GM04503 (cell line): Measurements from ENCODE around the gene TMEM222.
"Not testable (repeated sequence)": the region's sequence is repeated elsewhere in the genome, so short reads cannot be mapped to it uniquely, and the experiment has no call there.

ENCODE experiments used
- DNase-seq: peaks from one replicate; pipeline ENCODE4 v3.0.0-alpha.2; 2012; ENCODE audit warnings: low read depth

Gene TMEM222

GRCh38 chr1:27321813-27322568, at the start of gene TMEM222:
Gene TMEM222 (plus strand): TSS chr1:27322163. CDS start chr1:27322198, 35 bp downstream.
- peak; percentile 76 for DNase-seq

- DNase-seq: no peak
Measured at GRCh38 chr1:27274204-27274603, 47.8 kb upstream of the TMEM222 start.

- DNase-seq: no peak
Measured at GRCh38 chr1:27275696-27276095, 46.3 kb upstream of the TMEM222 start.

GRCh38 chr1:27284425-27285273, 37.3 kb upstream of the TMEM222 start:
- no peak for DNase-seq

- no peak for DNase-seq
Measured at GRCh38 chr1:27285274-27285660, 36.7 kb upstream of the TMEM222 start.

GRCh38 chr1:27285821-27286220, 36.1 kb upstream of the TMEM222 start:
- DNase-seq: not testable (repeated sequence)

- not testable (repeated sequence) for DNase-seq
Measured at GRCh38 chr1:27289125-27289524, 32.8 kb upstream of the TMEM222 start.

GRCh38 chr1:27290581-27290980, 31.4 kb upstream of the TMEM222 start:
- no peak for DNase-seq

GRCh38 chr1:27292106-27292505, 29.9 kb upstream of the TMEM222 start:
- no peak for DNase-seq

GRCh38 chr1:27293915-27294314, 28.0 kb upstream of the TMEM222 start:
- no peak for DNase-seq

GRCh38 chr1:27296773-27297291, 25.1 kb upstream of the TMEM222 start:
- DNase-seq: no peak

GRCh38 chr1:27297903-27298302, 24.1 kb upstream of the TMEM222 start:
- no peak for DNase-seq

GRCh38 chr1:27298632-27299384, 23.2 kb upstream of the TMEM222 start:
- DNase-seq: no peak

GRCh38 chr1:27299385-27300271, 22.3 kb upstream of the TMEM222 start:
- DNase-seq: peak; percentile 98

- DNase-seq: no peak
Measured at GRCh38 chr1:27300341-27301051, 21.5 kb upstream of the TMEM222 start.

- DNase-seq: no peak
Measured at GRCh38 chr1:27301052-27301422, 20.9 kb upstream of the TMEM222 start.

- no peak for DNase-seq
Measured at GRCh38 chr1:27301582-27302199, 20.3 kb upstream of the TMEM222 start.

- DNase-seq: no peak
Measured at GRCh38 chr1:27302612-27303011, 19.4 kb upstream of the TMEM222 start.

GRCh38 chr1:27303509-27303908, 18.5 kb upstream of the TMEM222 start:
- no peak for DNase-seq

GRCh38 chr1:27306071-27306470, 15.9 kb upstream of the TMEM222 start:
- DNase-seq: no peak
